Prostate gland (tissue), 2 donors: ENCODE results near the gene CDC42BPB. TPM values are rescaled to one million over a fixed set of nuclear protein-coding genes. Genes with fewer than 3 reads are reported as not detected.

Experiments
- DNase-seq: peaks from one replicate; pipeline ENCODE4 v3.0.0-alpha.2; 2019; ENCODE audit warnings: low spot score
- H3K27ac ChIP-seq, 2 donors: fragments of 200-600 bp; sonication (generic); 2 replicates each; pipeline ENCODE4 v1.5.1; 2017 to 2019
- H3K27me3 ChIP-seq: fragments of 200-600 bp; sonication (generic); replicated peaks from 2 replicates; pipeline ENCODE4 v1.5.1; 2019; ENCODE audit not compliant: insufficient read depth
- H3K36me3 ChIP-seq, 2 donors: fragments of 200-600 bp; sonication (generic); 1 replicate in 1 of 2; 2 replicates in 1 of 2; pipeline versions ENCODE4 v1.5.1 to v1.8.1; 2017 to 2019
- H3K4me1 ChIP-seq: fragments of 200-600 bp; sonication (generic); replicated peaks from 2 replicates; pipeline ENCODE4 v1.5.1; 2019
- H3K4me3 ChIP-seq, 2 donors: fragments of 200-600 bp; sonication (generic); 2 replicates each; pipeline ENCODE4 v1.5.1; 2017 to 2019
- H3K9me3 ChIP-seq: fragments of 200-600 bp; sonication (generic); 2 replicates; pipeline ENCODE4 v1.5.1; 2017
- POLR2A ChIP-seq: fragments of 450-650 bp; IDR thresholded peaks from one replicate; pipeline ENCODE4 v1.6.1; 2016; ENCODE audit warnings: antibody characterized with exemption, mild to moderate bottlenecking
- POLR2AphosphoS5 ChIP-seq: sonication (generic); formaldehyde crosslinking; IDR thresholded peaks from one replicate; pipeline ENCODE4 v1.6.1; 2017; ENCODE audit warnings: antibody characterized with exemption
- WGBS: methylation state at CpG from one replicate; pipeline ENCODE4 v1.1.5; 2018; 5-methylcytosine and 5-hydroxymethylcytosine counted together
- intact Hi-C: fragments of 100-400 bp; cut with DNase I; formaldehyde crosslinking; loops from one replicate; pipeline ENCODE4 v1.14.2; 2022
- total RNA-seq, 2 donors: library from RNA; depleted of rRNA; stranded (reverse); fragments of >200 nt; gene quantifications; one replicate each; pipeline ENCODE4 v1.1.0, GENCODE V29; 2016
- TF ChIP-seq, protein P1 (sequence below), 4 experiments: fragments of 200-600 bp in 2 of 4; fragments of 450-650 bp in 2 of 4; sonication (generic) in 2 of 4; IDR thresholded peaks; 1 replicate in 3 of 4; 2 replicates in 1 of 4; pipeline ENCODE4 v1.5.1; 2016 to 2019; ENCODE audit warnings: antibody characterized with exemption in 4 of 4, mild to moderate bottlenecking in 2 of 4, moderate library complexity in 2 of 4

CDC42BPB gene
- total RNA-seq, 2 donors from 2014 or later: 78.9 to 172 TPM

DNA sequence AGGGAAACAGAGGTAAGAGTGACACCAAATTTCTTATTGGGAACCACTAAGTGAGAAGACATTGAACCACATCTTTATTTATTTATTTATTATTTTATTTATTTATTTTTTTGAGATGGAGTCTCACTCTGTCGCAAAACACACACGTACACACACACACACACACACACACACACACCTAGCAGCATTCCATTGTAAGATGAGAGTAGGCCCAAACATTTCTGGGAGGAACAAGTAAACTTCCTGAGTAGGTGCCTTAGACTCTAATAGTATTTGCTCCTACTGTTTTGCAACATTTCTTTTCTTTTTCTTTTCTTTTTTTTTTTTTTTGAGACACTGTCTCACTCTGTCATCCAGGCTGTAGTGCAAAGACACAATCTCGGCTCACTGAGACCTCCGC lies 7.1 kb upstream of the CDC42BPB start:
- no peaks in the 10 kb centered on the region for H3K9me3 ChIP-seq
- no peak overlapping the region for H3K27ac ChIP-seq
- H3K36me3 ChIP-seq: no peaks in the 10 kb centered on the region
- H3K27me3 ChIP-seq: no peaks in the 10 kb centered on the region
- no peak overlapping the region for H3K4me3 ChIP-seq
- no peak for DNase-seq
- TF ChIP-seq, protein P1, sequence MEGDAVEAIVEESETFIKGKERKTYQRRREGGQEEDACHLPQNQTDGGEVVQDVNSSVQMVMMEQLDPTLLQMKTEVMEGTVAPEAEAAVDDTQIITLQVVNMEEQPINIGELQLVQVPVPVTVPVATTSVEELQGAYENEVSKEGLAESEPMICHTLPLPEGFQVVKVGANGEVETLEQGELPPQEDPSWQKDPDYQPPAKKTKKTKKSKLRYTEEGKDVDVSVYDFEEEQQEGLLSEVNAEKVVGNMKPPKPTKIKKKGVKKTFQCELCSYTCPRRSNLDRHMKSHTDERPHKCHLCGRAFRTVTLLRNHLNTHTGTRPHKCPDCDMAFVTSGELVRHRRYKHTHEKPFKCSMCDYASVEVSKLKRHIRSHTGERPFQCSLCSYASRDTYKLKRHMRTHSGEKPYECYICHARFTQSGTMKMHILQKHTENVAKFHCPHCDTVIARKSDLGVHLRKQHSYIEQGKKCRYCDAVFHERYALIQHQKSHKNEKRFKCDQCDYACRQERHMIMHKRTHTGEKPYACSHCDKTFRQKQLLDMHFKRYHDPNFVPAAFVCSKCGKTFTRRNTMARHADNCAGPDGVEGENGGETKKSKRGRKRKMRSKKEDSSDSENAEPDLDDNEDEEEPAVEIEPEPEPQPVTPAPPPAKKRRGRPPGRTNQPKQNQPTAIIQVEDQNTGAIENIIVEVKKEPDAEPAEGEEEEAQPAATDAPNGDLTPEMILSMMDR (IDR thresholded peaks at IDR 0.05): no peak
- peaks cover 2% of the 10 kb centered on the region for H3K4me1 ChIP-seq
- intact Hi-C loops: no loop called here
- WGBS: 93% methylated on average over 4 of the region's 4 CpGs

DNA sequence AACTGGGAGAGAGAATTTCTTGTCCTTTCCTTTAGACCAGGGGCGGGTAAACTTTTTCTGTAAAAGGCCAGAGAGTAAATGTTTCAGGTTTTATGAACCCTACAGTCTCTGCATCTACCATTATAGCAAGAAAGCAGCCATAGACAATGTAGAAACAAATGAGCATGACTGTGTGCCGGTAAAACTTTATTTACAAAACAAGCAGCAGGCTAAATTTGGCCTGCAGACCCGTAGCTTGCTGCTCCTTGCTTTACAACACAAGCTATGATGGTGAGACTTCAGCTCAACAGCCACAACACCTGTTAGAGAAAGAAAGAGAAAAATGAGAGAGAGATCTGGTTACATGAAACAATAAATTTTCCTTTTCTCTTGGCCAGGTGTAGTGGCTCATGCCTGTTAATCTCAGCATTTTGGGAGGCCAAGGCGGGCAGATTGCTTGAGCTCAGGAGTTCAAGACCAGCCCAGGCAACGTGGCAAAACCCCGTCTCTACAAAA lies 4.2 kb upstream of the CDC42BPB start:
- TF ChIP-seq POLR2A (no peak), POLR2AphosphoS5 (no peak)
- TF ChIP-seq, protein P1 (IDR thresholded peaks at IDR 0.05): no peak
- Histone ChIP-seq H3K4me3 (no peak overlapping the region), H3K4me1 (peaks cover 12% of the 10 kb centered on the region), H3K36me3 (no peaks in the 10 kb centered on the region), H3K27ac (no peak overlapping the region), H3K9me3 (no peaks in the 10 kb centered on the region), H3K27me3 (no peaks in the 10 kb centered on the region)
- intact Hi-C loops: no loop called here
- 80% methylated on average over 6 of the region's 6 CpGs for WGBS
- DNase-seq: no peak

DNA sequence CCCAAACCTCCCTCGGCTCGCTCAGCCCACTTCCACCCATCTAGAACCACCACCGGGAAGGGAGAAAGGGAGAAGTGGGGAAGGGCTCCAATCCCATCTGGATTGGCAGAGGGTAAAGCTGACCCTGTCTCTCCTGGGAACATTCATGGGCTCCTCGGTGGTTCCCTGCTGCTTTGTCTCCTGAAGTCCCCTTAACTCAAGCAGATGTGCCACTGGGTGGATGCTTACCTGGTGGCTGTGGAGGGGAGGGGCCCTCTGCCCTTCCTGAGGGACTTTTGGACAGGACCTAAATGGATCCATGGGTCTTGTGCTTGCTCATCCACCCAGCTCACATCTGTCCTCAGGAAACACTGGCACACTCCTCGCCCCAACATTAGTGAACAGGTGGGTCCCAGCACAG lies 2.2 kb upstream of the CDC42BPB start:
- intact Hi-C loops: no loop called here
- 79% methylated on average over 5 of the region's 5 CpGs for WGBS

DNA sequence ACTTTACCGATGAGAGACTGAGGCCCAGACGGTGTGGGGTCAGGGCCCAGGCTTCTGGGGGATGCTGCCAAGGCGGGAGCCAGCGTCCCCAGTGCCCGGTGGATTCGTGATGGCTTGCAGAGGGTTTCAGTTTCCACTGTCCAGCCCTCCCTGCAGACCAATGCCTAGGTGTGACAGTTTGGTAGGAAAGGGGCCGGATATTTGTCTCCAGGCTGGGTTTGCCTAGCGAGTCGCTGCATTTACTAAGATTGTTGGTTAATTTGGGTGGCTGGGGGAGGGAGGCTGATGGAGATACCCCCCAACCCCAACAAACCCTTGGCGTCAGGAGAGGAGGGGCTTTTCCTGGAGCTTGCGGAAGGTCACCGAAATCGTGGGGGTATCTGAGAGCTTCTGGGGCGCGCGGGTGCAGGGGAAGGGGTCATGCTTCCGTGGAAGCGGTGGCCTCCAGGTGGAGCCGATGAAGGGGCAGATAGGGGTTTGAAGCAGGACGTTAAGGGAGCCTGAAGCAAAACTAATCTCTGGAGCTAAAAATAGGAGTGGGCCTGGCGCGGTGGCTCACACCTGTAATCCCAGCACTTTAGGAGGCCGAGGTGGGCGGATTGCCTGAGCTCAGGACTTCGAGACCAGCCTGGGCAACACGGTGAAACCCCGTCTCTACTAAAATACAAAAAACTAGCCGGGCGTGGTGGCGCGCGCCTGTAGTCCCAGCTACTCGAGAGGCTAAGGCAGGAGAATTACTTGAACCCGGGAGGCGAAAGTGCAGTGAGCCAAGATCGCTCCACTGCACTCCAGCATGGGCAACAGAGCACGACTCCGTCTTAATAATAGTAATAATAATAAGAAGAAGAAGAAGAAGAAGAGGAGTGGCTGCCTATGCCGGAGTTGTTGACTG lies 1.1 kb upstream of the CDC42BPB start:
- Histone ChIP-seq H3K27me3 (no peaks in the 10 kb centered on the region), H3K9me3 (no peaks in the 10 kb centered on the region), H3K4me1 (peaks cover 12% of the 10 kb centered on the region), H3K4me3 (peak overlapping the region; percentile 85 to 95), H3K27ac (peak overlapping the region; percentile 81), H3K36me3 (no peaks in the 10 kb centered on the region)
- WGBS: 45% methylated on average over 39 of the region's 39 CpGs
- TF ChIP-seq, protein P1 (IDR thresholded peaks at IDR 0.05): no peak
- TF ChIP-seq POLR2AphosphoS5 (no peak), POLR2A (no peak)
- intact Hi-C loops: no loop called here
- DNase-seq: no peak

More for the DNA sequence above, 2.2 kb upstream of the CDC42BPB start:
- DNase-seq: no peak
- H3K9me3 ChIP-seq: no peaks in the 10 kb centered on the region
- H3K27me3 ChIP-seq: no peaks in the 10 kb centered on the region
- H3K27ac ChIP-seq: no peak overlapping the region
- H3K4me1 ChIP-seq: peaks cover 12% of the 10 kb centered on the region
- TF ChIP-seq POLR2AphosphoS5 (no peak), POLR2A (no peak)
- TF ChIP-seq, protein P1 (IDR thresholded peaks at IDR 0.05): no peak
- H3K36me3 ChIP-seq: no peaks in the 10 kb centered on the region
- H3K4me3 ChIP-seq: no peak overlapping the region

DNA sequence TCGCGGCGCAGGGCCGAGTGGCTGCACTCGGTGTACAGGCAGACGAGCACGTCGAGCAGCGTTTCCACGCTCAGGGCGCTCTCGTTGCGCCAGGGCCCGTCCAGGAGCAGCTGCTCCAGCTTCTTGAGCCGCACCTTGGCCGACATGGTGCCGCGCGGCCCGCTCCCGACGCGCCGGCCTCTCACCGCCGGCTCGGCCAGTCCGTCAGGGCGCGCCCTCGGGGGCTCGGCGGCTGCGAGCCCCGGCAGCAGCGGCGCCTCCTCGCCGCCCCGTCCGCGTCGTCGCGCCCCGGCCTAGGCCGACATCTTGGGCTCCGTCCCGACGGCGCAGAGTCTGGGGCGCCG lies 349 bp downstream of the CDC42BPB start:
- peaks cover 12% of the 10 kb centered on the region for H3K4me1 ChIP-seq
- intact Hi-C loops: no loop called here
- no peaks in the 10 kb centered on the region for H3K27me3 ChIP-seq
- H3K9me3 ChIP-seq: no peaks in the 10 kb centered on the region
- DNase-seq: no peak
- peak overlapping the region; percentile 80 to 85 for H3K27ac ChIP-seq
- 0% methylated on average over 31 of the region's 53 CpGs for WGBS
- no peaks in the 10 kb centered on the region for H3K36me3 ChIP-seq
- TF ChIP-seq, protein P1 (IDR thresholded peaks at IDR 0.05): no peak
- peak; percentile 23 for TF ChIP-seq POLR2A
- peak overlapping the region; percentile 85 to 95 for H3K4me3 ChIP-seq
